NCI-H345 treated with DMSO at 0.1 percent for 48 hours (cell line): ENCODE measurements around the gene COL18A1.
"Not testable (repeated sequence)": the region's sequence is repeated elsewhere in the genome, so short reads cannot be mapped to it uniquely, and the experiment has no call there.

Experiments
- DNase-seq: peaks from one replicate; lab custom pipeline; 2025; ENCODE audit not compliant: unreplicated experiment; lab: John Stamatoyannopoulos, UW

COL18A1 gene

DNA sequence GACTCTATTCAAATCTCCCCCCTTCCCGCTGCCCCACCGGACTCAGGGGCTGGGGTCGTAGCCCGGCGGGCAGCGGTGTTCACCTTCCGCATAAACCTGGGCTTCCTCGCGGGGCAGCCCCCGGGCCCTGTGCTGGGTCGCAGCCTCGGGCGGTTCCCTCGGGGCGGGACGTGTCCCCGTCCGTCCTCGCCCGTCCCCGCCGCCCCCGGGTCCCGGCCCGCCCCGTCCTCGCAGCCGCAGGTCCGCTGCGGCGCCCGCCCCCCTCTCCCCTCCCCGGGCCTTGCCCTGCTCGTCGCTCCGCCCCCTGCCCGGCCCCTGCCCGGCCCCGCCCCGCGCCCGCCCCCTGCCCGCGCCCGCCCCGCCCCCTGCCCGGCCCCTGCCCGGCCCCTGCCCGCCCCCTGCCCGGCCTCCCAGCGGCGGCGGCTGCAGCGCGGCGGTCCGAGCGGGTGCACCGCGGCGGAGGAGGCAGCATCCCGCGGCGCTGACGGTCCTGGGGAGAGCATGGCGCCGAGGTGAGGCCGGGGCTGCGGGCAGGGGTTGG is at the start of gene COL18A1:
Gene COL18A1, plus strand, starts transcription at position 436 of the 541 bp plus-strand sequence. Its CDS starts 66 bp downstream, at position 502.
- no peak for DNase-seq

DNA sequence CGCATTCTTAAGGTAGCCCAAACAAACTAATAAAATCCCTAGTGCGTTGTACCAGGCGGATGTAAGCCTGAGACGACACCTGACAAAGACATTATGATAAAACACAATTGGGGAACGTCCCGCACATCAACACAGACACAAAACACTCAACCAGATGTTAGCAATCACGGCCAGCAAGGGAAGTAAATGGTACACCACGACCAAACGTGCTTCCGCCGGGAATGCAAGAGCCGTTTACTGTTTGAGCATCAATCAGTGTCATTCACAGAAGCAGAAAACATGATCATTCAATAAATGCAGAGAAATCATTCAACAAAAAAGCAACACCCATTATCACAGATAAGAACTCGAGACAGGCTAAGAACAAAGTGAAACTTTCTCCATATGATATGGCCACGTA is 49.4 kb upstream of the COL18A1 start:
- DNase-seq, result no peak

DNA sequence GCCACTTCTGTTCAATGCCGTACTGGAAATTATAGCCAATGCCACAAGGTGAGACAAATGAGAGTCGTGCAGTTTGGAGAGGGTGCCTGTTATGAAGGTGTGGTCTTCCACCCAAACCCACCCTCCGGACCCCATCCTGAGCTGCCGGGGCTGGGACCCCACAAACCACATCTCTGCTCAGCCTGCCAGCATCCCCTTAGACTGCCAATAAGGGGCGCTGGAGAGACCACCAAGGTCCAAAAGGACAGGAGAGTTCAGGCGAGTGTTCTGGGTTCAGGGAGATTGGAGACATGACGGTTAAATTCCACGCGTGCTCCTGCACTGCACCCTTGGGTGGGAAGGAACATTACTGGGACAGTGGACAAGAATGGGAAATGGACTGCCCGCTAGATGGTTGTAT is 48.7 kb upstream of the COL18A1 start:
- DNase-seq, result no peak

DNA sequence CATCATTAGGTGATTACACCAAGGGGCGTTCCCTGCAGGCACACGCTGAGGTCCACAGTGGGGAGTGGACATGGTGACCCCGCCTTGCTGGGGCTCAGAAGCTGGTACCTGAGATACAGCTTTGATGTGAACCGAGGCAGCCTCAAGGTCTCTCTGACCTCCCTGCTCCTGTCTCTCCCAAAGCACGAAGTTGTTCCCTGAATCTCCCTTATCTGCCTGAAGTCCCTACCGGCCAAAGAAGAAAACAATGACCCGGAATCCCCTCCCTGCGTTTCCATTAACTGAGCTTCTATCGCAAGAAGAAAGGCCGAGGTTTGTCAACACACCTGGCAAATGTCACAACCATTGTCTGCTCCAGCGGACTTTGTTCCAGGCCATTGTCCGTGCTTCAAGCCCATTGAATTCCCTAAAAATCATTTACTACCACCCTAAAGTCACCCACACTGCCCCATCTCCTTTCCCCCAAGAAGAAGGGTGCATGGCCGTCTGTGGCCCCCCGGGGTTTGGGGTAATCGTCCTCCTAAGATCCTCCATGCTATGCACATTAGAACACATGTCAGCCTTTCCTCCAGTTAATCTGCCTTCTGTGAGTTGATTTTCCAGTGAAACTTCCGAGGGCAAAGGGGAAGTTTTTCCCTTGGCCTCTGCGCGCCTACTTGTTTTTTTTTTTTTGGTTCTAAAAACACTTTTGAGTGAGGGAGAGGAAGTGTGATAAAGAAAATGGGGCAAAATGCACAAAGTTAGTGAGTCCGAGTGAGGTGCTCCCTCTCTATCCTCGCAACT is 48.1 kb upstream of the COL18A1 start:
- DNase-seq, result no peak

DNA sequence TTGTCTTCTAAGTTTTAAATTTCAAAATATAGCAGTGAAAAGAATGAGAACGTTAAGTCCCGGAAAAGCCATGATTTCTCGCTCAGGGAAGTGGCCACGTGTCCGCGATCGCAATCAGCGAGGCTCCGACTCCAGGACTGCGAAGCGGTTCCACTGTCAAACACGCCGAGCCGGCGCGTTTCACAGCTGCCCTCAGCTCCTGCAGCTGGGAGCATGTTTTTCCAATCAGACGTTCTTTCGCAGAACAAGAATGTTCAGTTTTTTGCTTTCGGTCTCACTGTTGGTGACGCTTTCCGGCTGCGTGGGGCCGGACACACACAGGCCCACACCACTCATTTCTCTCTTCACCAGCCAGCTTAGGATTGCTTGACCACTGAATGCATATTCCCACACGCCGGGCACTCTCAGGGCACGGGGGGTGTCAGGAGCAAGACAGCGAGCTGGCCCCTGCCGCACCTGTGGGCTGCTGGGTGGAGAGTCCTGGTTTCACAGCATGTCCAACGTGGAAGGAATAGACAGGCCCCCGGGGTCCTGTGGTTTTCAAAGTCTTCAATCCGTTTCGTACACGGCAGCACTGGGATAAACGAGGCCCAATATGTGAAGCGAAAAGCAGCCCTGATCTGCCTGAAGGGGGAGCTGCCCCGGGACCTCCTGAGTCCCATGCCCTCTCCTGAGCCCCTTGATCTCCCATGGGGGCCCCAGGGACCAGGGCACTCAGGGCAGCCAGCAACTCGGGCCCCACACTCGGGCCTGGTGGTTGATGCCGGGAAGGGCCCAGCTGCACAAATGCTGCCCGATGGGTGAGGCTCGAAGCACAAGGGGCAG is 47.3 kb upstream of the COL18A1 start:
- no peak for DNase-seq

DNA sequence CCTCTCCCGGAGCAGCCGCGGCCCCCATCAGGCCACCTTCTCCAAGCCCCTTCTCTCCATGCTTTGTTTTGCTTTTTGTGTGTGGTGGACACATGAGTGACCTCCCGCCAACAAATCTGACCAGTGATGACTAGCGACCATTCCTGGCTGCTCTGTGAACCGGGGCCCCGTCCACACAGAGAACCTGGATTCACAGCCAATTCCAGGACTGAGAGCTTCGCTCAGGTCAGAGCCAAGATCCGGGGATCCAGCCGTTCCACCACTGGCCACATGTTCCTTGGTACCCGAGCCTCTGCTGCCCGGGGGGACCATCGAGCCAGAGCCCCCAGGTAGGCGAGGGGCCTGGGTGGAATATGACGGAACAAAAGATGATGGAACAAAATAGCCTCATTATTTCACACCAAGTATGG is 46.7 kb upstream of the COL18A1 start:
- DNase-seq, result no peak

DNA sequence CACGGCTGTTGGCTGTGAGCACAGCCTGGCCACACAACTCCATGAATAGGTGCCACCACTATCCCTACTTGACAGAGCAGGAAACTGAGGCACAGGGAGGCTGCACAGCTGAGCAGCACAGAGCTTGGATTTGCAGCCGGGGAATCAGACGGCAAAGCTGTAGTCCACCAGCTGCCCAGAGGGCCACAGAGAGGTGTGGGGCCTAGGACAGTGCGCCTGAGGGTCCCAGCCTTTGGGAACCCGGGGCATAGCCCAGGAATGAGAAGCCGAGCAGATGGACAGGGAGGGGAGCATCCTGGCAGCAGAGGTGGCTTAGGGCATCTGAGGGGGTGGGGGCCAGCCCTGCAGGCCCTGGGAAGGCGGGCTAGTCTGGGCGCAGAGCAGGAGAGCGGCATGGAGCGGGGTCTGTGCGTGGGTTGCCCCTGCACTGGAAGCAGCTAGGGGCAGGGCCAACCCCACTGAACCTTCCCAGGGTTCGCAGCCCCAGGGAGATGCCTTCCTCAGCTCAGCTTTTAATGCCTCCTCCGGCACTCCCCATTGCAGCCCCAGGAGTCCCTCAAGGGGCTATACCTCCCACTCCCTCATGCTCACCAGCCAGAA is 46.2 kb upstream of the COL18A1 start:
- no peak for DNase-seq

DNA sequence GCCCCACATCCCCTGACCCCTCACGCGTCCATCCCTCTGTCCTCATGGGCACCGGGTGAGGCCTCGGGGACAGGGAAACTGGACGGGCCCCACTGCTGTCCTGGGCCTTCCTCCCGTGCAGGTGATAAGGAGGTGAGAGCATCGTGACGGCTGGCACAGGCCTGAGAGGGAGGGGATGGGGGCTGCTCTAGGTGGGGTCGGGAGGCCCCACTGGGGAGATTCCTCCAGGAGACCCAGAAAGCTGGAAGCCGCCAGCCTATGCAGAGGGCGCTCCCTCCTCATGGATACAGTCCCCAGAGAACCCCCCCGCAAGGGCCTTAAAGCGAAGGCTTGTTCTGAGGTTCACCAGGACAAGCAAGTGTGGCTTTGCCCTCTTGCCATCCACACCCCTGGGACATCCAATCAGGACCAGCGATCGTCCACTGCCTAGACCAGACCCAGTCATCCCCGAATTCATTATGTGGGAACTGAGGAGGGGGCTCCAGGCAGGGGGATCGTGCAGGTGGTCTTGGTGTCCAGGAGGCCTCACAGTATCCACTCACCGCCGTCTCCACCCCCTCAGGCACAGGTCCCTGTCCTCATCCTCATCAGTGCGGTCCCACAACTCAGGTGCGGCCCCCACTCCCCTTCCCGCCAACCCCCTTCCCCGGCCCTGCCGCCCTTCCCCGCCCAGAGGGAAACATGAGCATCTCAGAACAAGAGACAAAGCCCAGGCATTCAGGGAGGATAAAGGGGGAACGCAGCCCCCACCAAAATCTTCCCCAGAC is 45.3 kb upstream of the COL18A1 start:
- no peak for DNase-seq

DNA sequence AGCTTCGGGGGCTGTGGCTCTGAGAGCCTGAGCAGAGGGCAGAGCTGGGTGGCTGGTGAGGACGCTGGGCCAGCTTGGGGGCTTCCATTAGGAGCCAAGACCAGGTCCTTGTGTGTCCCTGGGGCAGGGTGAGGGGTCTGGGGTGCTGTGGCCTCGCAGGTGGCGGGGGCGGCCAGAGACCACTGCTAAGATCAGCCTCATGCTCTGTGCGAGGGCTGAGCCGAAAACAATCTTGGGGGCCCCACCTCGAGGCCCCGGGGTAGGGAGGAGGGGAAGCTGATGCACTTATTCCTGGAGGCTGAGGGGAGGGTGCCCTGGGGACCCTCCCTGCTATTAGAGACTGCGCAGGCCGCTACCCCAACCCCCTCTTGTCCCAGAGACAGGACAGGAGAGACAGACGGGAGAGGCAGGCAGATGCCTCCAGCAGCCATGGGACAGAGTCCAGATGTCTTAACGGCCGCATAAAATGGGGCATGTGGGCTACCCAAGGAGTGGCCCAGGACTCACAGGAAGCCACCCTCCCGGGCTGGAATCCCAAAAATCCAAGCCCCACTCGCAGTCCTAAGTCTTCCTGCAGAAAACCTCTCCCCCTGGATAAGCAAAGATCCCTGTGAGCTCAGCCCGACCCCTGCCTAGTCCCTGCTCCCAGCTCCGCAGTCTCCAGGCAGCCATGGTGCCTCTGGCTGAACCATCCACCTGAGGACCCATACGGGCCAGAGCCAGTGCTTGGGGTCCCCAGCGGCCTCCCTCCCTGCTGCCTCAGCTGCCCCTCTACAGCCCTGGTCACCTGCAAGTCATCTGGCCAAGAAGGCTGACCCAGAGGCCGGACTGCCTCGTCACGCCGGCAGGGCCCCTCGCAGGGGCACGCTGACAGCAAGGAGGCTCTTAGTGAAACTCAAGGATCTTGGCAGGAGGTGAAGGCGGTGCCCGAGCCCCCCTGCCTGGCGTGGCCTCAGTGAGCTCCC is 43.6 kb upstream of the COL18A1 start:
- DNase-seq, result no peak

DNA sequence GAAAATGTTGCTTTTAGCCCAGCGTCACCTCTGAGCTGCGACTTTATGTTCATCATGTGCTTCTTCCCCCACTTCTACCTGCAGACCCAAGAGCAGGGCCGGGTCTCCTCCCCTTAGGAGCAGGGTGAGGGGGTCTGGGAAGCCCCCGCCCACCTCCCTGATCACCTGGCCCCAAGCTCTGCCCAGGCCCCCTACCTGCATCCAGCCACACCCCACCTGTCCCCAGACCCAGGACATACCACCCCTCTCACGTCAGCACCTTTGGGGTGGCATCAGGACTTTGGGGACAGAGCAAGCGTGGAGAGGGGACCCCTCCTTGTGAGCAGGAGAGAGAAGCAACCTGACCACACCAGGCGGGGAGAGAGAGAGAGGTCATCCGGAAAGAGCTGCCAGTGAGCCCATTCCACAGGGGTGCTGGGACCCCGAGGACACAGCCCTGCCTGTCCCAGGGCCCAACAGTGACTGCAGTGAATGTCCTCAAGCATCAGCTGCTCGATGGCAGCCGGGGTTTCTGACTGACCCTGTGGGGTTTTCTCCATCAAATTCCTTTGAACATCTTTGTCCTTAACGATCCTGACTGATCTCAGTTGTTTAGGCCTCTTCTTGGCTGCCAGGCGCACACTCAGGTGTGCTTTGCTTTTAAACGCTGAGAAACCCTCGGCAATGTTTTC is 42.8 kb upstream of the COL18A1 start:
- DNase-seq, result no peak

DNA sequence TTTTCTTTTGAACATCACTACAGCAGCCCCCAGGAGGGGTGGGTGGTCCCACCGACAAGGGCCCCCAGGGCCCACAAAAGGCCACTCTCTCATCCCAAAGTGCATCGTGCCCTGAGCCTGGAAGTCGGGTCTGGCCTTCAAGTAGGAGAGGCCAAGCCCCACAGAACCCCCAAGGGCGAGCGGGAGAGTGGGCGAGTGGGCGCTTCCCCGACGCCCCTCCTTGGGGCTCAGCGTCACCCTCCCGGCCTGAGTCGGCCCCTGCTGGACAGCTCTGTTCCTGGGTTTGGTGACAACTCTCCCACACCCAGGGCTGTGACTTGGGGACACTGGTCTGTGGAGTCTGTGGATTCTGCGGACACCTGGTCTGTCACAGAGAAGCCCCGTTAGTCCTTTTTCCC is 42.2 kb upstream of the COL18A1 start:
- no peak for DNase-seq

DNA sequence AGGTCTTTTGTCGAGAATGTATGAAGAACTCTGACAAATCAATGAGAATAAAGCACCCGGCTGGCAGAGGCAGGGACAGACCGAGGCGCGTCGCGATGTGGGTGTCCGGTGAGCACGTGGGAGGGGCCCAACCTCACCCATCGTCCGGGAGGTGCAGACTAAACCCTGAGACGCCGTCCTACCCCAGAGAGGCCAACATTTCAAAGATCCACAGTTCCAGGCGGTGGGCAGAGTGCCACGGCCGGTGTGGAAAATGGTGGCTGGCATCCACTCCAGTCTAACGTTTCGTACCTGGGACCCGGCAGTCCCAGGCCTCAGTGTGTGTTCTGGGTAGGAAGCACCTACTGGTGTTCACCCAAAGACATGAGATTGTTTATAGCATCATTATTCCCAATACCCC is 41.7 kb upstream of the COL18A1 start:
- DNase-seq, result not testable (repeated sequence)

DNA sequence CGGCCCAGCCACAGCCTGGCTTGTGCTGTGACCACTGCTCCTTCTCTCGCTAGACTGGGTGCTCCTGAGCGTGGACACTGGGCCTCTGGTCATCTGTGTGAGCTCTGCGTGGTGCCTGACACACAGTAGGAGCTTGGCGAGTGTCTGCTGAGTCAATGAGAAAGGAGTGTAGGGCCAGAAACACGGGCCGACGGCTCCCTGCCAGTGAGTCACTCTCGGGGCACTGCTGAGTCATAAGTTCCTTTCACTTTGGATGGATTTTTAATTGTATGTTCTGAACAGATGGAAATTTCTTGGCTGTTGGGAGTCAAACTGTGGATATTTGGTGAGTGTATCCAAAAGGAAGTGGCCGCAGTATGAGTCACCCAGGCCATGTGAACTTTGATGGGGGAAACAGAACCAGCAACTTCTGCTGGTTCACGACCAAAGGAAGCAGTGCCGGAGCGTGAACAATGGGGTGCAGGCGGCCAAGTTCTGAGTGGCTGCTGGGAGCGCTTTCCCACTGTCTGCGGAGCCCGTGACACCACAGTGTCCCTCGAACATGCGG is 41.0 kb upstream of the COL18A1 start:
- no peak for DNase-seq

DNA sequence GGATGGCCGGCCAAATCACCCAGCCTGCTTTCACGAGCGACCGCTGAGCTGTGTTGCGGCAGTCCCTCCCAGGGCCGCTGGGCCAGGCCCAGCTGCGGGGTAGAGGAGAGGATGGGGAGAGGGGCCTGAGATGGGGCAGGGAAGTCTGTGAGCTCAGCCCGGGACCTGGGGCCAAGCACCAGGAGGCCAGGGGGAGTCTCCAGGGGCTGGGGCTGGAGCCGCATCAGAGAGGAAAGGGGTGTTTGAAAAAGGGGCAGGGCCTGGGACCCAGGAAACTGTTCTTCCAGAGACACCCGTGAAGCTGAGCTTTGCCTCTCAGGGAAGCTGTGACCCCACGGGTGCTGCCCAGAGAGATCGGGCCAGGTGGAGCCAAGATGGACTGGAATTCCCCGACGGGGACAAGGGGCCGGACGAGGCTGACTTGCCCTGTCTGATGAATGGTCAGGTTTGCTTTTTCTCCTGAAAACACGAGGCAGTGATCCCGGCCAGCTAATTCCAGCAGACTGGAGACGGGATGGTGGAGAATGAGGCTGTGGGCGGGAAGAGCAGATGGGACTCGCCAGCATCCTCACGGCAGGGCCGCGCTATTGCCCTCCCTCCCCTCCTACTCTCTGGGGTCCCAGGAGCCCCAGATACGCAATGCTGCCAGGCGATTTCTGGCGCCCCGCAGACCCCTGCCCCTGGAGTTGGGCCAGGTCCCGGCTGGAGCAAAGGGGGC is 40.3 kb upstream of the COL18A1 start:
- DNase-seq, result no peak

DNA sequence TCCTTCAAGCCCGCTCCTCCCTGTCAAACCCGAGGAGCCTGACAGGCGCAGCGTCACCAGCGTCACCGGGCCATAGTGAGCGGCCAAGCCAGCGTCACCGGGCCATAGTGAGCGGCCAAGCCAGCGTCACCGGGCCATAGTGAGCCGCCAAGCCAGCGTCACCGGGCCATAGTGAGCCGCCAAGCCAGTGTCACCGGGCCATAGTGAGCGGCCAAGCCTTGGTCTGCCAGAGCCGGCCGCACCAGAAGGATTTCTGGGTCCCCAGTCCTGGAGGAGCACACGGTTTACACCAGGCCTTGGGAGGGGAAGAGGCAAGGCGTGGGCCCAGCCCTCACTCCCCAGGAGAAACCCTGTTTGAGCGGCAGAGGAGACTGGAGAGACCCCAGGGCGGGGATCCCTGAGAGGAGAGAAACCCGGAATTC is 39.8 kb upstream of the COL18A1 start:
- DNase-seq, result no peak

DNA sequence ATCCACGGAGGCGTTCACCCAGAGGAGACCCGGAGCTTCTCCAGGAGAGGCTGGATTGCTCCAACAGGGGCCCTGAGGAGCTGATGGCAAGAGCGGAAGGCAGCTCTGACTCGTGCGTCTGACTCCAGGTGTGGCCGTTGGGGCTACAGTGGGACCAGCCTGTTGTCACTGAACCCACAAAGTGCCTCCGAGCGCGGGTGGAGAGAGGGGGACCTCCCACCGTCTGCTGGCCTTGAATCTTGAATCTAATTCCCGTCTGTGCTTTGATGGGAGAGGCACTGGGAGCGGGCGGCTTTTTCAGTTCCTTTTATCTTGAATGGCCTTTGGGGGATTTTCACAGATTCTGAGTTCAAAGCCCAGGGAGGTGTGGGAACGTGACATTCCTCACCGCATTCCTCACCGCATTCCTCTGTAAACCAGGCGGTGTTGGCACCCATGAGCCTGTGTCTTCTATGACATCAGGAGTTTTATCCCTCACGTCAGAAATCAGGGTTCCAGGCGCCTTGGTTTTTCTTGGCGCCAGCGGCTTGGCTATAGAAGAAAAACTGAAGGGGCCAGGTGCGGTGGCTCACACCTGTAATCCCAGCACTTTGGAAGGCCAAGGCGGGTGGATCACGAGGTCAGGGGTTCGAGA is 39.2 kb upstream of the COL18A1 start:
- DNase-seq, result no peak

DNA sequence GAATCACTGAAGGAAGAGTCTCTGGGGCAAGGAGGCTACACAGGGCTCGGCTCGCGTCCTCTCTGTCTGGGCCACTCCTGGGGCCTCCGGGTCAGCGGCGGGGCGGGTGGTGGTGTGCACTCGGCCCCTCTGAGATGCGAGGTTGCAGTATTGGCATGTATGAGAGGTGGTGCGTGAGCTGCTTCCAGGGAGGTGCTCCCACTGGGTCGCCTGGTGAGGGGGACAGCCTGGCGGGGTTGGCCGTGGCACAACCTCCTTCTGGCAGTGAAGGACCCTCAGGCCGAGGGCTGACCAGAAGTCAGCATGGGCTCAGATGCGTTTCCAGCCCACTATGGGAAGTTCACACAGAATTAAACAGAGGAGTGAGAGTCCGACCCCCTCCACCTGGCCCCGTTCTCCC is 38.5 kb upstream of the COL18A1 start:
- DNase-seq, result no peak

DNA sequence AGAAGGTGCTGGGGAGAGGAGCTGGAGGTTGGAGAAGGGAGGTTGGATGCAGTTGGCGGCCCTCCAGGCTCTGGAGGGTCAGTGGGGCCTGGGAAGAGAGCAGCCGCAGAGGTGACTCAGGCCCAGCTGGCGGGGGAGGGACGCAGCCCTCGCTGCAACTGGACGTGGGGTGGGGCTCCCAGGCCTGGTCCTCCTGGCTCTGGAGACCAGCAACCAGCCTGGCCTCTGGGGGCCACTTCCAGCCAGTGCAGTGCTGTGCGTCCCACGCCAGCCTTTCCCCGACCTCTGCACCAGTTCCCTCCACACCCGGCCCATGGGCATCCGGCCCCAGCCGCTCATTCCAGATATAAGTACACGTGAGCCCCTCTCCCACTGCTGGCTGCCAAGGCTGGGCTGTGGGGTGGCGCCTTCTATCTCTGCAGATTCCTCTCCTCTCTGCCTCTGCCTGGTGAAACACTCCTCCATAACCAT is 38.0 kb upstream of the COL18A1 start:
- DNase-seq, result no peak
